ENCODE data around the gene SBF1.
"Not testable (repeated sequence)": the region's sequence is repeated elsewhere in the genome, so short reads cannot be mapped to it uniquely, and the experiment has no call there.

SBF1 gene

DNA sequence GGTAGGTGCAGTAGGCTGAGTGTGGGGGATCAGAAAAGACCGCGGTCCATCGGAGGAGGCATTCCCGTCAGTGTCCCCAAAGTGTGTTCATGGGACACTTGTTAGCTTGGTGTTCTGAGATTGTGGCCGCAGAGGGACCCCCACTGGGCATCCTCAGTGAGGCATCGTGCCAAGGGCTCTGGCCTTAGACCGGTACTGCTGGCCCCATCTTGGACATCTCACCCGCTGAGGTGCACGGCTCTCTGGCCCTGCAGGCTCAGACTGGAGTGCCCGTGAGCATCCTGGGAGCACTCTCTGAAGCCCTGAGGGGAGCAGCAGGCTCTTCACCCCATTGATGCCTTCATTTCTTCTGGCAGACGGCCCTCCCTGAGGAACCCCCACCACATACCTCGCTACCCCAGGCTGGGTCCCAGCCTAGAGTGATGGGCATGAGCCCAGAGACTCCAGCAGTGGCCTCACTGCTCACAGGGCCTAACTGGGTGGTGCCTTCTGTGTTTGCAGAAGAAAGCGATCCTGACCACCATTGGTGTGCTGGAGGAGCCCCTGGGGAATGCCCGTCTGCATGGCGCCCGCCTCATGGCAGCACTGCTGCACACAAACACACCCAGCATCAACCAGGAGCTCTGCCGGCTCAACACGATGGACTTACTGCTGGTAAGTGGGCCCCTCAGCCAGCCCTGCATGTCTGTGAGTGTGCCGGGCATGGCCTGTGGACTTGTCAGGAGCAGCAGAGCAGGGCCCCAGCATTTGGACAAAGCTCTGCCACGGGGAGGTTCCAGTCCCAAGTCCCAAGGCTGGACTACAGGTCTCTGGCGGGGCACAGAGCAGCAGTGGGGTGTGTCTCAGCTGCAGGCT is 51.6 kb downstream of the SBF1 start:
- no peak for DNase-seq (ENCODE audit: low read depth)

DNA sequence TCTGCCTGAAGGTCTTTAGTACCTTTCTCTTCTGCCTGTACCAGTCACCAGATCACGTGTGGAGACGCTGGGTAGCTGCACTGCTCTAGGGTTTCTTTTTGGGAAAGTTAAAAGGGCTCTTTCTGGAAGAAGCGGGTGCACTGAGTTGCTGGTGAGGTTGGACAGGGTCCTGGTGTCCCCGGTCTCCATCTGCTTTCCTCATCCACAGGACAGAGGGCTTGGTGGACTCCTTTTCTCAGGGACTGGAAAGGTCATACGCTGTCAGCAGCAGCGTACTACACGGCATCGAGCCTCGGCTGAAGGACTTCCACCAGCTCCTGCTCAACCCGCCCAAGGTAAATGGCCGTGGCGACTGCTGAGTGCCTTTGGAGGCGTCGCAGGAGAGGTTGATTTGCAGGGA is 52.8 kb downstream of the SBF1 start:
- DNase-seq (ENCODE audit: low read depth): no peak

GRCh38 chr22:50420581-50420980 is 54.3 kb downstream of the SBF1 start:
- DNase-seq (ENCODE audit: low read depth): no peak

- DNase-seq (ENCODE audit: low read depth): no peak
Measured at GRCh38 chr22:50420015-50420414, 54.8 kb downstream of the SBF1 start.

GRCh38 chr22:50419116-50419515 is 55.7 kb downstream of the SBF1 start:
- no peak for DNase-seq (ENCODE audit: low read depth)

DNA sequence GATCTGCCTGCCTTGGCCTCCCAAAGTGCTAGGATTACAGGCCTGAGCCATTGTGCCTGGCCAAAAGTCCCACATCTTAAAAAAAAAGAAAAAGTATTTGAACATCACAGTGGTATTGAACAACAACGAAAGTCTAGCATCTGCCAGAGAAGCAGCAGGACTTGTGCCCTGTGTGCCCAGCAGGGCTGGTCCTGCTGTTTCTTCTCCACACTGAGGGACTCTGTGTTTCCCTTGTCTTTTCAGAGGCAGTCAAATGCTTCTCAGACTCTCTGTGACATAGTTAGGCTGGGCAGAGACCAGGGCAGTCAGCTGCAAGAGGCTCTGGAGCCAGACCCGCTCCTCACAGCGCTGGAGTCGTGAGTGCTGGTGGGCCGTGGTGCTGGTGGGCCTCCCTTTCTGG is 56.2 kb downstream of the SBF1 start:
- DNase-seq (ENCODE audit: low read depth): no peak

GRCh38 chr22:50417411-50418210 is 57.2 kb downstream of the SBF1 start:
- no peak for DNase-seq (ENCODE audit: low read depth)

DNA sequence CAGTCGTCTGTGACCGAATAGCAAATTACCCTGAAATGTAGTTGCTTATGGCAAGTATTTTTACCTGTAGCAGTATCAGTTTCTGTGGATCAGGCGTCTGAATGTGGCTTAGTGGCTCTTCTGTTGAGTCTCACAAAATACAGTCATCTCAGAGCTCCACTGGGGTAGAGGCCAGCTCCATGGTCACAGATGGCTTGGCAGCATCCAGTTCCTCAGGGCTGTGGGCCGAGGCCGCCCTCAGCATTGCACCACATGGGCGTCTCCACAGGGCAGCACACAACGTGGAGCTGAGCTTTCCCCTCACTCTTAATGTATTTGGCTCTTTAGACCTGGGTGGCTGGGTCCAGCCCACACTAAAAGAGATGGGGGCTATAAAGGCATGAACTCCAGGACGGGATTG is 57.8 kb downstream of the SBF1 start:
- no peak for DNase-seq (ENCODE audit: low read depth)

GRCh38 chr22:50415426-50415825 is 59.4 kb downstream of the SBF1 start:
- no peak for DNase-seq (ENCODE audit: low read depth)

DNA sequence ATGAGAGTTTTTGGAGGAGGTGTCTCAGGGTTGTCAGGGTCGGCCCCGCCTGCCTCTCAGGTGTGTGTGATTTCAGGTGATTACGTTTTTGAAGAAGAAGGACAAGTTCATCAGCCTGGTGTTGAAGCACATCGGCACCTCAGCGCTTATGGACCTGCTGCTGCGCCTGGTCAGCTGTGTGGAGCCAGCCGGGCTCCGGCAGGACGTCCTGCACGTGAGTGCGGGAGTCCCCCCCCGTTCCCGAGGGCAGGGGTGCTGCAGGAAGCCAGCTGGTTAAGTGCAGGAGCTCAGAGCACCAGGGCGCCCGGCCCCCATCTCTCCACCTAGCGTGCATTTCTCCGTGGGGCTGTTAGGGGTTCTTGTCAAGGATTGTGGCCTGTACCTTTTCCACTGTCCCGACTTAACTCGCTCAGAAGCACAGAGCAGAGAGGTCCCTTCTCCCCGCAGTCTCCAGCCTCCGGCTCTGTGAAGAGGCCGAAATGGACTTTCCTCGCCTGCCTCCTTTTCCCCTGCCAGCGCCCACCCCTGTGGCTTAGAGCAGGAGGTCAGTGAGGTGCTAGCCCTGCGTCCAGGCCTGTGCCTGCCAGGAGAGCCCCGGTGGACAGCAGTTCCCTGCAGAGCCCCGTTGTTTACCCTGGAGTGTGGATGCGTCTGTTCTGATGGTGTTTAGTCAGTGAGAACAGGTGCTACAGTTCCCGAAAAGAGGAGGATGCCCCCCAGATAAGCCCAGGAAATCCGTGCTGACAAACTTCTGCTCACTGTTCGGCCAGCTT is 60.2 kb downstream of the SBF1 start:
- no peak for DNase-seq (ENCODE audit: low read depth)

- DNase-seq (ENCODE audit: low read depth): not testable (repeated sequence)
Measured at GRCh38 chr22:50408954-50409353, 65.9 kb downstream of the SBF1 start.

GRCh38 chr22:50408311-50408710 is 66.5 kb downstream of the SBF1 start:
- DNase-seq (ENCODE audit: low read depth): no peak

- no peak for DNase-seq (ENCODE audit: low read depth)
Measured at GRCh38 chr22:50406416-50407170, 68.2 kb downstream of the SBF1 start.

- no peak for DNase-seq (ENCODE audit: low read depth)
Measured at GRCh38 chr22:50403701-50404101, 71.1 kb downstream of the SBF1 start.

DNA sequence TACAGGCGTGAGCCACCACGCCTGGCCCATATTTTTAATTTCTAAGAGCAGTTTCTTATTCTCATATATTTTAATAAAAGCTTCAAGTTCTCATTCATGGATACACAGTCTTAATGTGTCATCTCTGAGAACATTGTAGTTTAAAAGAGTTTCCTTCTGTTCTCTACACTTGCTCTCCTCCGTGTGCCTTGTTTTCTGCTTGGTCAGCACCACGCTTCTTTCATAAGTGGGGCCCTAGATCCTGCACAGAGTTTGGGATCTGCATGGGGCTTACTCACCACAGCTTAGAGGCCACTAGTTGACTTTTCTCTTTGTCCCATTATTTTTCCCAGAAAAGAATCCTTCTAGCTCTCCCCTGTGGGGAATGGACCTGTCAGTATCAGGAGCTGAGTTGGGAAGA is 72.9 kb downstream of the SBF1 start:
- DNase-seq (ENCODE audit: low read depth): no peak

DNA sequence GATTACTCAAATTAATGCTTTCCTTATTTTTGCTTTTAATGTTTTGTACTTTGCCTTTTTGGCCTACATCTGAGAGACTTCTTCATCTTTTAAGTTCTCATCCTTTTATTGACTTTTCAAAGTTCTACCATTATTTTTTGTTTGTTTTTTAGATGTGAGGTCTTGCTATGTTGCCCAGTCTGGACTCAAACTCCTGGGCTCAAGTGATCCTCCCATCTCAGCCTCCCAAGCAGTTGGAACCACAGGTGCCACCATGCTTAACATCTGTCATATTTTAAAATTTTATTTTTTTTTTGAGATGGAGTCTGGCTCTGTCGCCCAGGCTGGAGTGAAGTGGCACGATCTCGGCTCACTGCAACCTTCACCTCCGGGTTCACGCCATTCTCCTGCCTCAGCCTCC is 73.9 kb downstream of the SBF1 start:
- DNase-seq (ENCODE audit: low read depth): no peak

DNA sequence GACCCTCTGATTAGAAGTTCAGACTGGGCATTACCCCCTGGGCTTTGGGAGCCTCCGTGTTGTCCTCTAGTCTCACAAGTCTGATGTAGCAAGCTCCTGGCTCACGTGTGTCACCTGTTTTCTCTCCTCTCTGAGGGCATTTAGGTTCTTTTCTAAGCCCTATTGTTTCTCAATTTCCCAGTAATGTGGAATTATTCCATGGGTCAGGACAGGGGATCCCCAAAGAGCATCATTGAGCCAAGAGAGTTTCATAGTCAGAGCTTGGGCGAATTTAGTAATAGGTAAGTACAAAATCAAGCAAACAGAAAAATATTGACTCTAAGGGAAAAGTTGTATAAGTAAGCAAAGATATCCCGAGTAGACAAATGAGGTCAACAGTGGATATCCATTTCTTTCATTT is 74.4 kb downstream of the SBF1 start:
- no peak for DNase-seq (ENCODE audit: low read depth)

DNA sequence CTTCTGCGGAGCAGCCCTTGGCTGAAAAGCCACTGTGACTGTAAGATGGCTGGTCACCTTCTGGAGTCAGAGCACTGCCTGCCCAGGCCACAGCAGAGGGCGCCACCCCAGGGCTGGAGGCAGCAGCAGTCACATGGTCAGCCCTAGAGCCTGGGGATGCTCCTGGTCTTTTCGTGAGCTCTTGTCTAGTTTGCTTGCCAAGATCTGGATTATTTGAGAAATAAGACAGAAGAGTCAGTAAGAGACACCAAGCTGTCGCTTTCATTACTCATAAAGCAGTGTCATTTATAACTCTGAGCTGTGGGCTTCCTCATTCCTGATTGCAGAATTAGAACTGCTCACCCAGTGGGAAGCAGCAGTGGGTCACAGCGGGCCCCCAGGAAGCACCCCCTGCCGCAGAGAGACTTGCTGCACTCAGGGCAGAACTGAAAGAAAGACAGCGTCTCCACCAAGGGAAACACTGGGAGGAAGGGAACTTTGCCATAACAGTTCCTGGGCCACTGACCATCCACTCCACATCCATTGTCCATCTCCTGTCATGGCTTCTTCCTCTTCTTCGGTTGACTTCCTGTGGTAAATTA is 75.0 kb downstream of the SBF1 start:
- peak; percentile 12 for DNase-seq (ENCODE audit: low read depth)

DNA sequence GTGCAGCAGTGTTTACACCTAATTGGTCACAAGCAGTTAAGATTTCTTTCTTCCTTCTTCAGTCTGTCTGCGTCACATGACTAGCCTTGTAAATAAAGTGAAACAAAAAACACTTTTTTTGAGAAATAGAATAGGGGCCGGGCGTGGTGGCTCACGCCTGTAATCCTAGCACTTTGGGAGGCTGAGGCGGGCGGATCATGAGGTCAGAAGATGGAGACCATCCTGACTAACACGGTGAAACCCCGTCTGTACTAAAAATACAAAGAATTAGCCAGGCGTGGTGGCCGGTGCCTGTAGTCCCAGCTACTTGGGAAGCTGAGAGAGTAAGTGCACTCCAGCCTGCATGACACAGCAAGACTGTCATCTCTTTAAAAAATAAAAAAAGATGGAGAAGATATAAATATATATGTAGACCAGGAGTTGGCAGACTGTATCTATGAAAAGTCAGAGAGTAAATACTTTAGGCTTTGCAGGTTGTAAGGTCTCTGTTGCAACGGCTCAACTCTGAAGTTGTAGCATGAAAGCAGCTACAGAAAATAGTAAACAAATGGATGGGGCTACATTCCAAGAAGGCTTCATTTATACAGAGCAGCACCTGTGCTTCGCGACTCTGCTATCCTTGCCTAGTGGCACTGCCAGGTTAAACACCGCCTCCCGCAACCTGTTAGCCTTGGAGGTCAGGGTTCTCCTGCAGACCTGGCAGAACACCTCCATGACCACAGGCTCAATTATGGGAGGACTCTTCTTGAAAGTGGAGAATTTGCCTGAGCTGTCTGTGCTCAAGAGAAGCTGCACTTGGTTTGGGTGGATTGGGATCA is 75.8 kb downstream of the SBF1 start:
- no peak for DNase-seq (ENCODE audit: low read depth)

- DNase-seq (ENCODE audit: low read depth): not testable (repeated sequence)
Measured at GRCh38 chr22:50397371-50398060, 77.3 kb downstream of the SBF1 start.

Measured in GM04504 (cell line).